ENCODE data around the gene DBNL. TPM values are rescaled to one million over a fixed set of nuclear protein-coding genes. Genes with fewer than 3 reads are reported as not detected.

The DBNL gene
- total and polyA plus RNA-seq, 2 of the 13 experiments (the other 11 are each of a cell fraction or from before 2014, with no cell fraction given): 20.8 to 35.1 TPM

- TF ChIP-seq ARID5B (CRISPR knock-in tag; IDR thresholded peaks at IDR 0.05): peak; percentile 53; the same call in 1 of the 2 replicates
- TF ChIP-seq, protein P1, sequence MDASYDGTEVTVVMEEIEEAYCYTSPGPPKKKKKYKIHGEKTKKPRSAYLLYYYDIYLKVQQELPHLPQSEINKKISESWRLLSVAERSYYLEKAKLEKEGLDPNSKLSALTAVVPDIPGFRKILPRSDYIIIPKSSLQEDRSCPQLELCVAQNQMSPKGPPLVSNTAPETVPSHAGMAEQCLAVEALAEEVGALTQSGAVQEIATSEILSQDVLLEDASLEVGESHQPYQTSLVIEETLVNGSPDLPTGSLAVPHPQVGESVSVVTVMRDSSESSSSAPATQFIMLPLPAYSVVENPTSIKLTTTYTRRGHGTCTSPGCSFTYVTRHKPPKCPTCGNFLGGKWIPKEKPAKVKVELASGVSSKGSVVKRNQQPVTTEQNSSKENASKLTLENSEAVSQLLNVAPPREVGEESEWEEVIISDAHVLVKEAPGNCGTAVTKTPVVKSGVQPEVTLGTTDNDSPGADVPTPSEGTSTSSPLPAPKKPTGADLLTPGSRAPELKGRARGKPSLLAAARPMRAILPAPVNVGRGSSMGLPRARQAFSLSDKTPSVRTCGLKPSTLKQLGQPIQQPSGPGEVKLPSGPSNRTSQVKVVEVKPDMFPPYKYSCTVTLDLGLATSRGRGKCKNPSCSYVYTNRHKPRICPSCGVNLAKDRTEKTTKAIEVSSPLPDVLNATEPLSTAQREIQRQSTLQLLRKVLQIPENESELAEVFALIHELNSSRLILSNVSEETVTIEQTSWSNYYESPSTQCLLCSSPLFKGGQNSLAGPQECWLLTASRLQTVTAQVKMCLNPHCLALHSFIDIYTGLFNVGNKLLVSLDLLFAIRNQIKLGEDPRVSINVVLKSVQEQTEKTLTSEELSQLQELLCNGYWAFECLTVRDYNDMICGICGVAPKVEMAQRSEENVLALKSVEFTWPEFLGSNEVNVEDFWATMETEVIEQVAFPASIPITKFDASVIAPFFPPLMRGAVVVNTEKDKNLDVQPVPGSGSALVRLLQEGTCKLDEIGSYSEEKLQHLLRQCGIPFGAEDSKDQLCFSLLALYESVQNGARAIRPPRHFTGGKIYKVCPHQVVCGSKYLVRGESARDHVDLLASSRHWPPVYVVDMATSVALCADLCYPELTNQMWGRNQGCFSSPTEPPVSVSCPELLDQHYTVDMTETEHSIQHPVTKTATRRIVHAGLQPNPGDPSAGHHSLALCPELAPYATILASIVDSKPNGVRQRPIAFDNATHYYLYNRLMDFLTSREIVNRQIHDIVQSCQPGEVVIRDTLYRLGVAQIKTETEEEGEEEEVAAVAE (CRISPR knock-in tag; IDR thresholded peaks at IDR 0.05; ENCODE audit: borderline replicate concordance): peak; percentile 87
- peak; percentile 83 for TF ChIP-seq BORCS8-MEF2B (CRISPR knock-in tag; IDR thresholded peaks at IDR 0.05)
- peak; percentile 81; the same call in 1 of the 2 replicates for TF ChIP-seq ZNF331 (CRISPR knock-in tag; IDR thresholded peaks at IDR 0.05)
- TF ChIP-seq POLR2AphosphoS5 (IDR thresholded peaks at IDR 0.05; ENCODE audit: low read depth, low read length): peak; percentile 50
- peak; percentile 97 for TF ChIP-seq GABPB1 (CRISPR knock-in tag; IDR thresholded peaks at IDR 0.05)
- TF ChIP-seq, protein P2, sequence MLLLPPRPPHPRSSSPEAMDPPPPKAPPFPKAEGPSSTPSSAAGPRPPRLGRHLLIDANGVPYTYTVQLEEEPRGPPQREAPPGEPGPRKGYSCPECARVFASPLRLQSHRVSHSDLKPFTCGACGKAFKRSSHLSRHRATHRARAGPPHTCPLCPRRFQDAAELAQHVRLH (CRISPR knock-in tag; IDR thresholded peaks at IDR 0.05; ENCODE audit: borderline replicate concordance, low read depth): peak; percentile 77; the same call in 1 of the 2 replicates
- peak; percentile 38; the same call in 1 of the 2 replicates for TF ChIP-seq RAD21 (CRISPR knock-in tag; IDR thresholded peaks at IDR 0.05)
- peak; percentile 71; the same call in 1 of the 2 replicates for TF ChIP-seq ZBTB39 (CRISPR knock-in tag; IDR thresholded peaks at IDR 0.05)
- TF ChIP-seq NAIF1 (CRISPR knock-in tag; IDR thresholded peaks at IDR 0.05; ENCODE audit: borderline replicate concordance): 0 out of 2 replicates have a peak, but pooled peaks have one; percentile 49
- TF ChIP-seq ARNT2 (CRISPR knock-in tag; IDR thresholded peaks at IDR 0.05; ENCODE audit: low read depth): peak; percentile 67; the same call in 1 of the 2 replicates
- TF ChIP-seq REPIN1 (CRISPR knock-in tag; IDR thresholded peaks at IDR 0.05; ENCODE audit: borderline replicate concordance, low read depth): peak; percentile 90
- 0 out of 2 replicates have a peak, but pooled peaks have one; percentile 51 for TF ChIP-seq ZNF615 (CRISPR knock-in tag; IDR thresholded peaks at IDR 0.05; ENCODE audit: borderline replicate concordance)
- TF ChIP-seq ZNF136 (CRISPR knock-in tag; IDR thresholded peaks at IDR 0.05; ENCODE audit: low read depth): peak; percentile 66; the same call in 1 of the 2 replicates
- peak; percentile 89 for TF ChIP-seq PHF20 (CRISPR knock-in tag; IDR thresholded peaks at IDR 0.05)
- TF ChIP-seq NFKBIZ (CRISPR knock-in tag; IDR thresholded peaks at IDR 0.05): peak; percentile 68; the same call in 1 of the 2 replicates
- TF ChIP-seq ZNF205 (CRISPR knock-in tag; IDR thresholded peaks at IDR 0.05): peak; percentile 72; the same call in 1 of the 2 replicates
These were observed 25.4 kb upstream of the DBNL start (continued) for GRCh38 chr7:44018857-44019807.
